ENCODE results near the gene CNGB1. TPM values are rescaled to one million over a fixed set of nuclear protein-coding genes. Genes with fewer than 3 reads are reported as not detected.

Gene CNGB1
- total RNA-seq, 1 donor from 2014 or later = not detected

GRCh38 chr16:57997176-57997527 is 26.2 kb upstream of the CNGB1 start:
- Histone ChIP-seq H3F3A (ENCODE audit: low read depth) (peaks cover 17% of the 10 kb centered on the region), H3K36me3 (no peaks in the 10 kb centered on the region), H3K4me3 (no peak overlapping the region), H3K4me2 (no peak overlapping the region), H3K4me1 (peaks cover 8% of the 10 kb centered on the region), H3K9ac (no peak overlapping the region), H3K9me3 (ENCODE audit: low read depth) (no peaks in the 10 kb centered on the region), H3K27ac (no peak overlapping the region), H2AFZ (replicated peaks) (no peak overlapping the region), H3K79me2 (ENCODE audit: low read depth) (no peaks in the 10 kb centered on the region), H4K20me1 (ENCODE audit: low read depth) (peaks cover 26% of the 10 kb centered on the region), H3K27me3 (no peaks in the 10 kb centered on the region)
- TF ChIP-seq EZH2 (IDR thresholded peaks at IDR 0.05) (no peak), EZH2phosphoT487 (IDR thresholded peaks at IDR 0.05) (no peak), CTCF (IDR thresholded peaks at IDR 0.05) (no peak)
- Mint-ChIP-seq H3K9me3 (no peaks in the 10 kb centered on the region), H3K4me3 (no peak overlapping the region), H3K36me3 (peaks cover 3% of the 10 kb centered on the region), H3K27me3 (ENCODE audit: insufficient read depth, low read depth) (peaks cover 7% of the 10 kb centered on the region), H3K4me1 (peaks cover 26% of the 10 kb centered on the region), H3K27ac (no peak overlapping the region)
- no peak for DNase-seq (ENCODE audit: low spot score)

GRCh38 chr16:57996406-57997175 is 25.7 kb upstream of the CNGB1 start:
- DNase-seq (ENCODE audit: low spot score) = no peak
- Mint-ChIP-seq H3K27ac (no peak overlapping the region), H3K4me1 (peaks cover 20% of the 10 kb centered on the region), H3K36me3 (peaks cover 3% of the 10 kb centered on the region), H3K4me3 (no peak overlapping the region), H3K27me3 (ENCODE audit: insufficient read depth, low read depth) (peaks cover 5% of the 10 kb centered on the region), H3K9me3 (no peaks in the 10 kb centered on the region)
- no peak overlapping the region for H2AFZ ChIP-seq (replicated peaks)
- H3K4me2 ChIP-seq = no peak overlapping the region
- TF ChIP-seq EZH2phosphoT487 (IDR thresholded peaks at IDR 0.05) (no peak), EZH2 (IDR thresholded peaks at IDR 0.05) (no peak), CTCF (IDR thresholded peaks at IDR 0.05) (no peak)
- H3K4me1 ChIP-seq = peaks cover 8% of the 10 kb centered on the region
- no peak overlapping the region for H3K27ac ChIP-seq
- H3K79me2 ChIP-seq (ENCODE audit: low read depth) = no peaks in the 10 kb centered on the region
- H3K9me3 ChIP-seq (ENCODE audit: low read depth) = no peaks in the 10 kb centered on the region
- no peaks in the 10 kb centered on the region for H3K27me3 ChIP-seq
- H3K4me3 ChIP-seq = no peak overlapping the region
- peaks cover 26% of the 10 kb centered on the region for H4K20me1 ChIP-seq (ENCODE audit: low read depth)
- H3K9ac ChIP-seq = no peak overlapping the region
- no peaks in the 10 kb centered on the region for H3K36me3 ChIP-seq
- peaks cover 14% of the 10 kb centered on the region for H3F3A ChIP-seq (ENCODE audit: low read depth)

- Mint-ChIP-seq H3K36me3 (peaks cover 3% of the 10 kb centered on the region), H3K27ac (no peak overlapping the region), H3K4me3 (no peak overlapping the region), H3K9me3 (no peaks in the 10 kb centered on the region), H3K27me3 (ENCODE audit: insufficient read depth, low read depth) (peaks cover 5% of the 10 kb centered on the region), H3K4me1 (peaks cover 18% of the 10 kb centered on the region)
- Histone ChIP-seq H4K20me1 (ENCODE audit: low read depth) (peaks cover 26% of the 10 kb centered on the region), H2AFZ (replicated peaks) (no peak overlapping the region), H3F3A (ENCODE audit: low read depth) (peaks cover 12% of the 10 kb centered on the region), H3K9ac (no peak overlapping the region), H3K9me3 (ENCODE audit: low read depth) (no peaks in the 10 kb centered on the region), H3K4me3 (no peak overlapping the region), H3K27me3 (no peaks in the 10 kb centered on the region), H3K27ac (no peak overlapping the region), H3K4me1 (peaks cover 8% of the 10 kb centered on the region), H3K79me2 (ENCODE audit: low read depth) (no peaks in the 10 kb centered on the region), H3K36me3 (no peaks in the 10 kb centered on the region), H3K4me2 (no peak overlapping the region)
- TF ChIP-seq EZH2phosphoT487 (IDR thresholded peaks at IDR 0.05) = no peak
- no peak for TF ChIP-seq EZH2 (IDR thresholded peaks at IDR 0.05)
- no peak for TF ChIP-seq CTCF (IDR thresholded peaks at IDR 0.05)
- no peak for DNase-seq (ENCODE audit: low spot score)
Measured at GRCh38 chr16:57995721-57996405, 24.9 kb upstream of the CNGB1 start.
